ENCODE data around the gene COL4A2. TPM values are rescaled to one million over a fixed set of nuclear protein-coding genes. Genes with fewer than 3 reads are reported as not detected.

Gene COL4A2
- total RNA-seq, 1 experiment from 2014 or later: 1.6 TPM

DNA sequence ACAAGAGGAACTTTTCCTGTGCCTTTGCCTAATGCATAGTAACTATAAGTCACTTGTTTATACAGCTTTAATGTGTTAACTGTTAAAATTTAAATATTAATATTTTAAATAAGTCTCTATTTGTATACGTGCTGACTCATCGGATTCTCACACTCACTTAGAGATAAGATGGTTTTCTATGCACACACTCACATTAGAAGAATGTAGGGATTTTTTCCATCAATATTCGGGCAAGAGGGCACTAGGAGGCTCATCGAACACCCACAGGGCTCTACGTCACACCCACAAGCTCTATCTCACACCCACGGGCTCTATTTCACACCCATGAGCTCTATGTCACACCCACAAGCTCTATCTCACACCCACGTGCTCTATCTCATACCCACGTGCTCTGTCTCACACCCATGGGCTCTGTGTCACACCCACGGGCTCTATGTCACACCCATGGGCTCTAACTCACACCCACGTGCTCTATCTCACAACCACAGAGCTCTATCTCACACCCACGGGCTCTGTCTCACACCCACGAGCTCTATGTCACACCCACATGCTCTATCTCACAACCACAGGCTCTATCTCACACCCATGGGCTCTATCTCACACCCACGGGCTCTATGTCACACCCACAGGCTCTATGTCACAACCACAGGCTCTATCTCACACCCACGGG, 73.4 kb downstream of the COL4A2 start:
- ChIA-PET CTCF (no interaction called here), POLR2A (no interaction called here), RAD21 (ENCODE audit: low non-redundant PET in 1 of 2, low total read pairs in 2 of 2, uncharacterized antibody in 2 of 2, unreplicated experiment in 2 of 2) (no interaction called here)
- no peak overlapping the region for H3K4me2 ChIP-seq (ENCODE audit: low read length)
- H3K27me3 ChIP-seq (ENCODE audit: insufficient read depth, low read length): peaks cover 11% of the 10 kb centered on the region; the same call in 1 of the 2 replicates
- no peak for DNase-seq (ENCODE audit: low read depth, low spot score)
- no peak overlapping the region for H3K27ac ChIP-seq (ENCODE audit: low read depth, low read length)
- ATAC-seq: no peak
- H3K9me2 ChIP-seq (ENCODE audit: insufficient read depth): no peaks in the 10 kb centered on the region
- BruUV-seq (replicated peaks): no TSS peak
- H3K4me3 ChIP-seq (replicated peaks in 1 of 2; ENCODE audit: low read depth in 1 of 2, low read length in 2 of 2): no peak overlapping the region
- H3K36me3 ChIP-seq (ENCODE audit: control insufficient read depth in 1 of 2, insufficient read depth in 2 of 2, low read length in 2 of 2): no peaks in the 10 kb centered on the region
- no peaks in the 10 kb centered on the region for H4K20me1 ChIP-seq (ENCODE audit: insufficient read depth)
- intact Hi-C loops (cut with micrococcal nuclease): no loop called here
- H3K4me1 ChIP-seq (ENCODE audit: control insufficient read depth in 1 of 2, insufficient read depth in 2 of 2, low read length in 2 of 2): 0 out of 4 replicates have a peak, but pooled peaks cover 0 to 4% of the 10 kb centered on the region in 2 experiments
- no peak overlapping the region for H2AFZ ChIP-seq (ENCODE audit: low read depth, low read length, poor library complexity, severe bottlenecking)
- H3K9ac ChIP-seq (ENCODE audit: low read length): no peak overlapping the region
- TF ChIP-seq TCF7L2 (IDR thresholded peaks at IDR 0.05; ENCODE audit: borderline replicate concordance, extremely low read depth, insufficient read depth, insufficient read length): no peak
- no peak for TF ChIP-seq RAD21 (IDR thresholded peaks at IDR 0.05; ENCODE audit: low read depth)
- TF ChIP-seq ZFX (IDR thresholded peaks at IDR 0.05): no peak
- TF ChIP-seq SIN3A (IDR thresholded peaks at IDR 0.05; ENCODE audit: low read depth): no peak
- TF ChIP-seq ZNF274 (IDR thresholded peaks at IDR 0.05; ENCODE audit: low read depth, low read length): no peak
- TF ChIP-seq, protein P1, sequence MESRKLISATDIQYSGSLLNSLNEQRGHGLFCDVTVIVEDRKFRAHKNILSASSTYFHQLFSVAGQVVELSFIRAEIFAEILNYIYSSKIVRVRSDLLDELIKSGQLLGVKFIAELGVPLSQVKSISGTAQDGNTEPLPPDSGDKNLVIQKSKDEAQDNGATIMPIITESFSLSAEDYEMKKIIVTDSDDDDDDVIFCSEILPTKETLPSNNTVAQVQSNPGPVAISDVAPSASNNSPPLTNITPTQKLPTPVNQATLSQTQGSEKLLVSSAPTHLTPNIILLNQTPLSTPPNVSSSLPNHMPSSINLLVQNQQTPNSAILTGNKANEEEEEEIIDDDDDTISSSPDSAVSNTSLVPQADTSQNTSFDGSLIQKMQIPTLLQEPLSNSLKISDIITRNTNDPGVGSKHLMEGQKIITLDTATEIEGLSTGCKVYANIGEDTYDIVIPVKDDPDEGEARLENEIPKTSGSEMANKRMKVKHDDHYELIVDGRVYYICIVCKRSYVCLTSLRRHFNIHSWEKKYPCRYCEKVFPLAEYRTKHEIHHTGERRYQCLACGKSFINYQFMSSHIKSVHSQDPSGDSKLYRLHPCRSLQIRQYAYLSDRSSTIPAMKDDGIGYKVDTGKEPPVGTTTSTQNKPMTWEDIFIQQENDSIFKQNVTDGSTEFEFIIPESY (IDR thresholded peaks at IDR 0.05; ENCODE audit: extremely low read depth, insufficient replicate concordance, low read length): no peak
- TF ChIP-seq MAX (IDR thresholded peaks at IDR 0.05): no peak
- no peak for TF ChIP-seq SRF (IDR thresholded peaks at IDR 0.05; ENCODE audit: low read depth)
- no peak for TF ChIP-seq EZH2 (IDR thresholded peaks at IDR 0.05)
- TF ChIP-seq EZH2phosphoT487 (IDR thresholded peaks at IDR 0.05; ENCODE audit: borderline replicate concordance): no peak
- TF ChIP-seq, protein P2, sequence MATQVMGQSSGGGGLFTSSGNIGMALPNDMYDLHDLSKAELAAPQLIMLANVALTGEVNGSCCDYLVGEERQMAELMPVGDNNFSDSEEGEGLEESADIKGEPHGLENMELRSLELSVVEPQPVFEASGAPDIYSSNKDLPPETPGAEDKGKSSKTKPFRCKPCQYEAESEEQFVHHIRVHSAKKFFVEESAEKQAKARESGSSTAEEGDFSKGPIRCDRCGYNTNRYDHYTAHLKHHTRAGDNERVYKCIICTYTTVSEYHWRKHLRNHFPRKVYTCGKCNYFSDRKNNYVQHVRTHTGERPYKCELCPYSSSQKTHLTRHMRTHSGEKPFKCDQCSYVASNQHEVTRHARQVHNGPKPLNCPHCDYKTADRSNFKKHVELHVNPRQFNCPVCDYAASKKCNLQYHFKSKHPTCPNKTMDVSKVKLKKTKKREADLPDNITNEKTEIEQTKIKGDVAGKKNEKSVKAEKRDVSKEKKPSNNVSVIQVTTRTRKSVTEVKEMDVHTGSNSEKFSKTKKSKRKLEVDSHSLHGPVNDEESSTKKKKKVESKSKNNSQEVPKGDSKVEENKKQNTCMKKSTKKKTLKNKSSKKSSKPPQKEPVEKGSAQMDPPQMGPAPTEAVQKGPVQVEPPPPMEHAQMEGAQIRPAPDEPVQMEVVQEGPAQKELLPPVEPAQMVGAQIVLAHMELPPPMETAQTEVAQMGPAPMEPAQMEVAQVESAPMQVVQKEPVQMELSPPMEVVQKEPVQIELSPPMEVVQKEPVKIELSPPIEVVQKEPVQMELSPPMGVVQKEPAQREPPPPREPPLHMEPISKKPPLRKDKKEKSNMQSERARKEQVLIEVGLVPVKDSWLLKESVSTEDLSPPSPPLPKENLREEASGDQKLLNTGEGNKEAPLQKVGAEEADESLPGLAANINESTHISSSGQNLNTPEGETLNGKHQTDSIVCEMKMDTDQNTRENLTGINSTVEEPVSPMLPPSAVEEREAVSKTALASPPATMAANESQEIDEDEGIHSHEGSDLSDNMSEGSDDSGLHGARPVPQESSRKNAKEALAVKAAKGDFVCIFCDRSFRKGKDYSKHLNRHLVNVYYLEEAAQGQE (IDR thresholded peaks at IDR 0.05; ENCODE audit: low read depth): no peak
- TF ChIP-seq, protein P3, sequence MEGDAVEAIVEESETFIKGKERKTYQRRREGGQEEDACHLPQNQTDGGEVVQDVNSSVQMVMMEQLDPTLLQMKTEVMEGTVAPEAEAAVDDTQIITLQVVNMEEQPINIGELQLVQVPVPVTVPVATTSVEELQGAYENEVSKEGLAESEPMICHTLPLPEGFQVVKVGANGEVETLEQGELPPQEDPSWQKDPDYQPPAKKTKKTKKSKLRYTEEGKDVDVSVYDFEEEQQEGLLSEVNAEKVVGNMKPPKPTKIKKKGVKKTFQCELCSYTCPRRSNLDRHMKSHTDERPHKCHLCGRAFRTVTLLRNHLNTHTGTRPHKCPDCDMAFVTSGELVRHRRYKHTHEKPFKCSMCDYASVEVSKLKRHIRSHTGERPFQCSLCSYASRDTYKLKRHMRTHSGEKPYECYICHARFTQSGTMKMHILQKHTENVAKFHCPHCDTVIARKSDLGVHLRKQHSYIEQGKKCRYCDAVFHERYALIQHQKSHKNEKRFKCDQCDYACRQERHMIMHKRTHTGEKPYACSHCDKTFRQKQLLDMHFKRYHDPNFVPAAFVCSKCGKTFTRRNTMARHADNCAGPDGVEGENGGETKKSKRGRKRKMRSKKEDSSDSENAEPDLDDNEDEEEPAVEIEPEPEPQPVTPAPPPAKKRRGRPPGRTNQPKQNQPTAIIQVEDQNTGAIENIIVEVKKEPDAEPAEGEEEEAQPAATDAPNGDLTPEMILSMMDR (IDR thresholded peaks at IDR 0.05 in 2 of 3, conservative IDR thresholded peaks at IDR 0.05 in 1 of 3; ENCODE audit: borderline replicate concordance in 1 of 3, insufficient read depth in 1 of 3, low read depth in 2 of 3, low read length in 2 of 3): no peak
- TF ChIP-seq JUND (IDR thresholded peaks at IDR 0.05): no peak
- no peak for TF ChIP-seq EGR1 (IDR thresholded peaks at IDR 0.05; ENCODE audit: low read depth)
- no peak for TF ChIP-seq CBX3 (IDR thresholded peaks at IDR 0.05; ENCODE audit: low read depth)
- no peak for TF ChIP-seq POLR2AphosphoS5 (IDR thresholded peaks at IDR 0.05; ENCODE audit: low read depth, low read length)
- no peak for TF ChIP-seq CEBPB (IDR thresholded peaks at IDR 0.05; ENCODE audit: low read depth)
- no peak for TF ChIP-seq FOSL1 (IDR thresholded peaks at IDR 0.05; ENCODE audit: low read depth)
- TF ChIP-seq, protein P4, sequence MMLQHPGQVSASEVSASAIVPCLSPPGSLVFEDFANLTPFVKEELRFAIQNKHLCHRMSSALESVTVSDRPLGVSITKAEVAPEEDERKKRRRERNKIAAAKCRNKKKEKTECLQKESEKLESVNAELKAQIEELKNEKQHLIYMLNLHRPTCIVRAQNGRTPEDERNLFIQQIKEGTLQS (IDR thresholded peaks at IDR 0.05): no peak
- H3K79me2 ChIP-seq (ENCODE audit: insufficient read depth, low read length): no peaks in the 10 kb centered on the region
- no peaks in the 10 kb centered on the region for H3K9me3 ChIP-seq (ENCODE audit: control insufficient read depth in 1 of 2, insufficient read depth in 1 of 2, low read depth in 1 of 2, low read length in 2 of 2)
